Right lobe of liver (tissue), 4 donors: ENCODE results near the gene HAUS8.

Source experiments
- CTCF ChIP-seq, 4 donors: fragments of 200-600 bp in 3 of 4; fragments of 450-650 bp in 1 of 4; IDR thresholded peaks; one replicate each; pipeline versions ENCODE4 v1.5.1 to v1.8.0; 2016 to 2022; ENCODE audit warnings: antibody characterized with exemption in 4 of 4, mild to moderate bottlenecking in 2 of 4
- POLR2A ChIP-seq: fragments of 450-650 bp; IDR thresholded peaks from one replicate; pipeline ENCODE4 v1.6.1; 2017; ENCODE audit warnings: antibody characterized with exemption, mild to moderate bottlenecking
- donor health status: DM: no; HTN: no; CAD: no.
- donor health status: DM: no; HTN: no; CAD: no.
- donor health status: DM: no; HTN: yes; CAD: no.

GRCh38 chr19:17077447-17078028 is 2.3 kb upstream of the HAUS8 start:
- no peak for TF ChIP-seq CTCF (IDR thresholded peaks at IDR 0.05)
- TF ChIP-seq POLR2A: no peak
